Measurements from ENCODE around the gene SUCLA2.

SUCLA2 gene

GRCh38 chr13:47897411-47898050, 103.5 kb downstream of the SUCLA2 start:
- no peak for DNase-seq

GRCh38 chr13:47896546-47896945, 104.5 kb downstream of the SUCLA2 start:
- DNase-seq = no peak

GRCh38 chr13:47896111-47896510, 105.0 kb downstream of the SUCLA2 start:
- DNase-seq = no peak

GRCh38 chr13:47893527-47893926, 107.5 kb downstream of the SUCLA2 start:
- DNase-seq = no peak
